Effector CD4-positive, alpha-beta T cell (primary cell): ENCODE data around the gene KIF21B.

Experiments
- DNase-seq: peaks from one replicate; pipeline ENCODE4 v3.0.0-alpha.2; 2020
- total RNA-seq: gene quantifications from one replicate; lab custom pipeline; 2026; lab: John Stamatoyannopoulos, UW

Gene KIF21B, protein sequence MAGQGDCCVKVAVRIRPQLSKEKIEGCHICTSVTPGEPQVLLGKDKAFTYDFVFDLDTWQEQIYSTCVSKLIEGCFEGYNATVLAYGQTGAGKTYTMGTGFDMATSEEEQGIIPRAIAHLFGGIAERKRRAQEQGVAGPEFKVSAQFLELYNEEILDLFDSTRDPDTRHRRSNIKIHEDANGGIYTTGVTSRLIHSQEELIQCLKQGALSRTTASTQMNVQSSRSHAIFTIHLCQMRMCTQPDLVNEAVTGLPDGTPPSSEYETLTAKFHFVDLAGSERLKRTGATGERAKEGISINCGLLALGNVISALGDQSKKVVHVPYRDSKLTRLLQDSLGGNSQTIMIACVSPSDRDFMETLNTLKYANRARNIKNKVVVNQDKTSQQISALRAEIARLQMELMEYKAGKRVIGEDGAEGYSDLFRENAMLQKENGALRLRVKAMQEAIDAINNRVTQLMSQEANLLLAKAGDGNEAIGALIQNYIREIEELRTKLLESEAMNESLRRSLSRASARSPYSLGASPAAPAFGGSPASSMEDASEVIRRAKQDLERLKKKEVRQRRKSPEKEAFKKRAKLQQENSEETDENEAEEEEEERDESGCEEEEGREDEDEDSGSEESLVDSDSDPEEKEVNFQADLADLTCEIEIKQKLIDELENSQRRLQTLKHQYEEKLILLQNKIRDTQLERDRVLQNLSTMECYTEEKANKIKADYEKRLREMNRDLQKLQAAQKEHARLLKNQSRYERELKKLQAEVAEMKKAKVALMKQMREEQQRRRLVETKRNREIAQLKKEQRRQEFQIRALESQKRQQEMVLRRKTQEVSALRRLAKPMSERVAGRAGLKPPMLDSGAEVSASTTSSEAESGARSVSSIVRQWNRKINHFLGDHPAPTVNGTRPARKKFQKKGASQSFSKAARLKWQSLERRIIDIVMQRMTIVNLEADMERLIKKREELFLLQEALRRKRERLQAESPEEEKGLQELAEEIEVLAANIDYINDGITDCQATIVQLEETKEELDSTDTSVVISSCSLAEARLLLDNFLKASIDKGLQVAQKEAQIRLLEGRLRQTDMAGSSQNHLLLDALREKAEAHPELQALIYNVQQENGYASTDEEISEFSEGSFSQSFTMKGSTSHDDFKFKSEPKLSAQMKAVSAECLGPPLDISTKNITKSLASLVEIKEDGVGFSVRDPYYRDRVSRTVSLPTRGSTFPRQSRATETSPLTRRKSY (N-terminal part only)
- total RNA-seq, result 365 reads per million, percentile 96 among the genes with 10 or more reads in this experiment

DNA sequence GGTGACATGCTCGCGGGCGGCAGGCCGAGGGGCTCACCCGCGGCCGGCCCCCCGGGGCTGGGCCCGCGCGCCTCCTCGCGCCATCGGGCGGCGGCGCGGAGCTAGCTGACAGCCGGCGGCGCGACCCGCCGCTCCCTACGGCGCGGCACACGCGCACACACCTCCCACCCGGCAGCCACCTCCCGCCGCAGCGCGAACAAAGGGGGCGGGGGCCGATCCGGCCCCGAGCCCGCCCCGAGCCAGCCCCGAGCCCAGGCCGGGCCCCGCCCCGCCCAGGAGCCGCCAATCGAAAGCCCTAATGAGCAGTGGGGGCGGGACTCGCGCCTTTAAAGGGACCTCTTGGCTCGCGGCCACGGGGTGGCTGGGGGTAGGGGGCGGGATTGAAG, at the start of gene KIF21B:
Gene KIF21B (minus strand): TSS at position 198 of the 386 bp plus-strand sequence. CDS start 331 bp downstream, outside the sequence.
- DNase-seq, result peak; percentile 87

DNA sequence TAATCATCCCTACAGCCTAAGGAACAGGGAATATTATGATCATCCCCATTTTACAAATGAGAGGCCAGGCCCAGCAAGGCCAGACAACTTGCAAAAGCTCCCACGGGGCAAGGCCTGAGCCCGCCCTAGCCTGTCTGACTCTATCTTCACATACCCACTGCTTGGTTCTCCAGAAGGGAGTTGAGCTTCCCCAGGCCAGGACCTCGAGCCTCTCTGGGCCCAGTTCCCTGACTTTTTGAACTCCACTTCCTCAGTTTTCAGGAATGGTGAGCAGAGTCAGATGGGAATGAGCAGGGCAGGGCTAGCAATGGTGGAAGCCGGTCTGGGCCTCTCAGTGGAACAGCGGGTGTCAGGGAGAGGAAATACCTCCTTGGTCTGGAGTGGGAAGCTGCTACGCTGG, 49.4 kb upstream of the KIF21B start:
- DNase-seq, result no peak

DNA sequence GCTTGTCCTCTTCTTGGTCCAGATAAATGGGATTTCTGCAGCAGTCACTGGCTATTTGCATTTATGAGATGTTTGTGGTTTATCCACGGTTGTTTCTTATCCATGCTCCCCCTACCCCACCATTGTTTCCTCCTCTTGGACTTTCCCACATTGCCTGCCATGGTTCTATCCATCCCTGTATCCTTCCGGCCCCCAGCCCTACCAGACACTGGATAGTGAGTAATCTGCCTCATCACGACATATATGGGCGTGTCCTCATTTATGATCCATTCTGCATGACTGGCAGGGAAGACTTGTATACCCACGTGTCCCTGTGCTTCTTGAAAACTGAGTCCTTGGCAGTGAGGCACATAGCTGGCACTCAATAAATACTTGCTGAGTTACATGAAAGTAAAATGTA, 48.6 kb upstream of the KIF21B start:
- DNase-seq, result no peak

DNA sequence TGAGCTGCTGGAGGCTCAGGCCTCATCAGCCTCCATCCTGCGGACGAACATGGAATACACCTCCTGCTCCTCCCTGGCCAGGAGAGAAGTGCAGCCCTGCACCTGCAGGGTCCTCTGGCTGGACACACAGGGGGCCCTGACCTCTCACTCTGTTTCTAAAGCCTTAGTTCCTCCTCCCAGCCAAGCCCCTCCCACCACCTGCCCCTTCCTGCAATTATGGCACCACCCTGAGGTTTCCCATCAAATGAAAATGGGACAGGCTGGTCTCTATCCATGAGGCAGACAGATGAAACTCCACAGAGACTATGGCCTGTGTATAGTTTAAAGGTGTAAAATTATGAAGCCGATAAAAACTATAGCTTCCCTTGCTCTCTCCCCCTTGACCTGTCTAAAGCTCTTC, 46.1 kb upstream of the KIF21B start:
- no peak for DNase-seq

DNA sequence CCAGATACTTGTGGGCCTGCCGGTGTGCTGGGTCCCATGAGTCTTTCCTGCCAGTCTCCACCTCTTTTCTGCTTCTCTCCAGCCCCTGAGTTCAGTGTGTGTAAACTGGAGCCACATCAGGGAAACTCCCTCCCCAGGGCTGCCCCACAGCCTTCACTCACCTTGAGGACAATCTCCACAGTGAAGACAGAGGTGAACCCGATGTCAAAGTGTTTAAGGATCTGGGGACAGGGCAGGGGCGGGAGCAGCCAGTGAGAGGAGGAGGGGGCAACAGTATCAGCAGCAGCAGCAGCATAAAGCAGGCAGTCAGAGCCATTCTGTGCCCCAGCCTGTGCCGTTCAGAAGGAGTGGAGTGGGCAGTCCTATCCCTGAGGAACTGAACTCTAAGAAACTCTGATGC, 45.5 kb upstream of the KIF21B start:
- DNase-seq, result no peak

DNA sequence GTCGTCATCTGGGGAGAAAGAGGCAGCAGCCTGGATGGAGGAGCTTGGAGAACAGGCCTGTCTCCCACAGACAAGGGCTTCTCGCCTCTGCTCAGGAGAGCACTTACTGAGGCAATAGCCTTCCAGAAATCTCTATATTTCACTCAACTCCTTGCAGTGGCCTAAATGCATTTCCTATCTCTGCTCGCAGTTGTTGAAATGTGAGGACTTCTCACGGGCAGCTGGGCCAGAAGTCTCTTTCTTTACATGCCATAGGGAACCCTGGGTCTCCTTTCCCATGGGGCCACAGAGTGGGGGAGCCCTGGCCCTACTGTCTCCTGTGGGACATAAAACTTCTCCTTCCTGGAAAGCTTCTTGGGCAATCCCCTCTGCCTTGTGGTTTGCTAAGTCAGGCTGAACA, 43.5 kb upstream of the KIF21B start:
- DNase-seq, result no peak

DNA sequence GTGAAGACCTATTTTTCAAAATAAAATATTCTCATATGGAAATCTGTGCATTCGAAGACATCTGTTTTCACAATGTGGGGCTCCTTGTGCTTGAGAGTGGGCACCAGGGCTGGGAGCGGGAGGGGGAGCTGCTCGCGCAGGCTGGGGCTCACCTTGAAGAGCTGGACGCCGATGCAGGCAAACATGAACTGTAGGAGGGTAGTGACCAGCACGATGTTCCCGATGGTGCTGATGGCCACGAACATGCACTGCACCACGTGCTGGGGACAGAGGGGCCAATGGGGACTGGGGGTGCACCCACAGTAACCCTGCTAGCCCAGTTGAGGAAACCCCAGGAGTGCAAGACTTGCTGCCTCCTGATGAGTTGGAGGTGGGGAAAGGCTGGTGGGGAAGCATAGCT, 42.2 kb upstream of the KIF21B start:
- DNase-seq, result no peak

DNA sequence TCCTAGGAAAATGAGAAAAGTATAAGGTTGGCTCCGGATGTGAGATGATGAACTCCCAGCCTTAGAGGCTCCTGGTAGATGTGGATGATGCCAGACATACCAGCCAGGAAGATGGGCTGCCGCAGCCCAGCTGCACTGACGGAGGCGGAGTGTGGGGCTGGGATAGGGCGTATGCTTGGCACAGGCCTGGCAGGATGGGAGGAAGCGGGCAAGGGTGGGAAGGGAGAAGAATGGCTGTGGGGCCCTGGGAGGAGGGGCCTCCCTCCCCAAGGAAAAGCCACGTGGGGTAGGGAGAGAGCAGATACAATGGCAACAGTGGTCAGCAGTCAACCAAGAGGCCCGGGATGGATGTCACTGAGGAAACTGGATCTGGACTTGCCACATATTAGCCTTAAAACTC, 41.3 kb upstream of the KIF21B start:
- no peak for DNase-seq

DNA sequence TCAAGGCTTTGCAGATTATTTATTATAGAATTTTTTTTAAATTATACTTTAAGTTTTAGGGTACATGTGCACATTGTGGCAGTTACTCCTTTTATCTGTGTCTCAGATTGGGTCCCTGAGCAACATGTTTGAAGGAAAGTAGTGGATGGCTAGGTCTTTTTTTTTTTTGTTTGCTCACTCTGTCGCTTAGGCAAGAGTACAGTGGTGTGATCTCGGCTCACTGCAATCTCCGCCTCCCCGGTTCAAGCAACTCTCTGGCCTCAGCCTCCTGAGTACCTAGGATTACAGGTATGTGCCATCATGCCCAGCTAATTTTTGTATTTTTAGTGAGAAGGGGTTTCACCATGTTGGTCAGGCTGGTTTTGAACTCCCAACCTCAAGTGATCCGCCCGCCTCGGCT, 39.6 kb upstream of the KIF21B start:
- no peak for DNase-seq

DNA sequence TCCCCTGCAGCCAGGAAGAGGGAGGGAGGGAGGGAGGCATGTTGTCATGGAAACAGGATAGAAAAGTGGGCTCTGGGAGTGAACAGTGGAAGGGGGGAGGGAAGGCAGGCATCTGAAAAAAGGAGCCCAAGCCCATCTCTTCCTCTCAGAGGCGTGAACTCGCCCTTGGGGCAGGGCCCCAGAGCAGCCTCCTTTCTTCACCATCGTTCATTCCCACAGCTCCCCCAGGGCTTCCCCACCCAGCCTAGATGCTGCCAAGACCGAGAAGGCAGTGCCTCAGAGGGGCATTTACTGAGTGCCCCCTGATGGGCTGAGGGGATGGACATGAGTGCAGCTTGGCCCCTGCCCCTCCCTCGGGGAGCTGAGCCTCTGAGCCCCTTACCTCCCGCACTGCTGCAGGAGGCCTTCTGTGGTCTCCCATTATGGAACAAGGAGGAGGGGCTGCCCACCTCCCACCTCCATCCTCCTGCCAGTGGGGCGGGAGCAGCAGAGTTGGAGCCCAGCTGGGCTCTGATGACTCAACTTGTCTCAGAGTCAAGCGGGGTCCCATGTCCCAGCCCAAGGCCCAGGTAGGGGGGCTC, 39.1 kb upstream of the KIF21B start:
- DNase-seq, result no peak

DNA sequence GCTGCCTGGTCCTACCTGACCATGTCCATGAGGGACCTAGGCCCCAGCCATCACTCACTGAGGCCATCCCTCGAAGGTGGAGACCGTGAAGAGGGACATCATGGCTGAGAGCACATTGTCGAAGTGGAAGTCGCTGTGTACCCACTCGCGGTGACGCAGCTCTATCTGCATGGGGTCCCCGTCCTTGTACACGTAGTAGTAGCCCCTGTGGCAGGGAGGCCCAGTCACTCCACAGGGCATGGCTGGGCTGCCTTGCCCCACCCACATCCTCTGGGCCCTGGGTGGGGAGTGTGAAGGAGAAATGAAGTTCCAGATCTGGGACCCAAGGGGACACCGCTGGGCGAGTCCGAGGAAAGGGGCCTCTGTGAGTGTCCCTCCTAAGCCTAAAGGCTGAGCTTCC, 38.4 kb upstream of the KIF21B start:
- no peak for DNase-seq

DNA sequence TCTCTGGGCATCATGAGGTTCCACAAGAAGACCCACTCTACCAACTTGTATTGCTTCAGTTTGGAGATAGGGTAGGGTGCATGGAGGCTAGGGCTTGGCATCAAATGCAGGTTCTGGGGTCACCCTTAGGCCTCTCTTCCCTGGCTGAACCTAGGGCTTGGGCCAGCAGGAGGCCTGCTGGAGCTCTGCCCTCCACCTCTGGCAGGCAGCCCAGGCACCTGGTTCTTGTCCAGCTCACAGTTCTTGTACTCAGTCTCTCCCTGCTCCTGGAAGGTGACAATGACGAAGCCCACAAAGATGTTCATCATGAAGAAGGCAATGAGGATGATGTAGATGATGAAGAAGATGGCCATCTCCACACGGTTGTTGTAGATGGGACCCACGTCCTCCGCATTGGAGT, 37.5 kb upstream of the KIF21B start:
- DNase-seq, result no peak

DNA sequence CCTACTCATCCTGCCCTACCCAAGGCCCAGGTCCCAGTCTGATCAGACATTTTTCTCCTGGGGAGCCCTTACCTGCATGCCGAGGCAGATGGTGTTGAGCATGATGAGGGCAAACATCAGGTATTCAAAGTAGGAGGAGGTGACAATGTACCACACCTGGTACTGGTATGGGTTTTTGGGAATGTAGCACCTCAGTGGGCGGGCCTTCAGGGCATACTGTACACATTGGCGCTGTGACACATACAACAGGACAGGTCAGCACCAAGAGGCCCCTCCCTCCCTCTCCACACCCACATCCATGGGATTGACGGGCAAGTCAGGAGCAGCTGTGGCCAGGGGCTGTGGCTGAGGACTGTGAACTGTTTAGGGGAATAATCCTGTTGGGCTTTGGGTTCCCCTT, 37.1 kb upstream of the KIF21B start:
- DNase-seq, result no peak

DNA sequence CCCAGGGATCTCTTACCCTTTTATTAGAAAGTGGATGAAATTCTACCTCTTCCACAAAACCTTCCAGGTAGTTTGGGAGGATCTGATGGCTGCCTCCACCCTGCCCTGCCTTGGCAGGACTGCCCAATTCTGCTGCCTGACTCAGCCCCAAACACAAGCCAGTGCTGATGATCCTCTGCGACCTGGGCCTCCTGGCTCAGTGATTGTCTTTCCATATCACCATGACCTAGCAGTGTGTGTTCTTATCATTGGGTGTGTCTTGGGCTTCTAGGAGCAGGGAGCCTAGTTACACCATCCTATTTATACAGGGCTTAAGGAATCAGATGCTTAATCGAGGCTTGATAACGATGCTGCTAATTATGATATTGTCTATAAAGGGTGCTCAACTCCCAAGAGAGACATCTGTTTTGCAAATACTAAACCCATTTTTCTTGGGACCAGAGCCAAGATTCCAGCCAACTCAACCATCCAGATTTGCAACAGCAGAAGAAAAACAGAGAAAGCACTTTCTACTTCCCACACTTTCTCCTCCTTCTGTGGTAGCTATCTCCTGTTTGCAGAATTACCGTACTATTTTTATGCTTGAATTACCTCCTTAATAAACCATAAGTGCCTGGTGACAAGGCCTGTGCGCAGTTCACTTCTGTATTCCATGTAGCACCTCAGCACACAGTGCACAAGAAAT, 36.5 kb upstream of the KIF21B start:
- no peak for DNase-seq

DNA sequence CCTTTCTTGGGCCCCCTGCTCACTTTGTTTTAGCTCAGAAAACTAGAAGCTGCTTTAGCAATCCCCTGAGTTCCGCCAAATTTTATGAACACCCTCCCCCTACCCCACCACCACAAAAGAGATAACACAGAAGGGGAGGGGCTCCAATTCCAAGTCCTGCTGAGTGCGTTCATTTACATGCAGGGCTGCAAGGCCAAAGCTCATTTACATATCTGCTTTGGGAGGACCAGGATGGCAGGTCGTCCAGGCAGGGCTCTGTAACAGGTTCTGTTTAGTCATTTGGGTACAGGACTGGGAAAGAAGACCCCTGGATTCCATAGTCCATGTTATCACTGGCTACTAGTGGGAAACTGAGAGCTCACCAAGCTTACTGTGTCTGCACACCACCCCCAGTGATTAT, 35.9 kb upstream of the KIF21B start:
- no peak for DNase-seq

DNA sequence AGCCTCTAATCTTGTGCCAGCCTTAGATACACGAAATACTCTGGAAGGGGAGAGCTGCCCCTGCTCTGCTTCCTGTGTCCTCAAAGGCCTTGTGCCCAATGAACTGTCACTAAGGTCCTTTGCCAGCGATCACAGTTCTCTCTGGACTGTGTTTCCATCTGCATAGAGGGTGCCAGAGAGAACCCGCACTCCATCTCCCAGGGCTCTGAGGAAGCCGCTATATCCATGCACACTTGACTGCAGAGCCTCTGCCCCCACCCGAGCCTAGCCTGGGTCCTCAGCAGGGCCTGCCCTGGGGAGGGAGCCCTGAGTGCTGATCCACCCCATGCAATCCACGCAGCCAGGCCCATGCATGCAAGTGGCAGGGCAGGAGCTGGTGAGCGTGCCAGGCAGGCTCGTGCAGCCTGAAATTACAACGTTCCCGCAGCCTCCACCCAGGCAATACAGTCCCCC, 30.6 kb upstream of the KIF21B start:
- DNase-seq, result no peak

DNA sequence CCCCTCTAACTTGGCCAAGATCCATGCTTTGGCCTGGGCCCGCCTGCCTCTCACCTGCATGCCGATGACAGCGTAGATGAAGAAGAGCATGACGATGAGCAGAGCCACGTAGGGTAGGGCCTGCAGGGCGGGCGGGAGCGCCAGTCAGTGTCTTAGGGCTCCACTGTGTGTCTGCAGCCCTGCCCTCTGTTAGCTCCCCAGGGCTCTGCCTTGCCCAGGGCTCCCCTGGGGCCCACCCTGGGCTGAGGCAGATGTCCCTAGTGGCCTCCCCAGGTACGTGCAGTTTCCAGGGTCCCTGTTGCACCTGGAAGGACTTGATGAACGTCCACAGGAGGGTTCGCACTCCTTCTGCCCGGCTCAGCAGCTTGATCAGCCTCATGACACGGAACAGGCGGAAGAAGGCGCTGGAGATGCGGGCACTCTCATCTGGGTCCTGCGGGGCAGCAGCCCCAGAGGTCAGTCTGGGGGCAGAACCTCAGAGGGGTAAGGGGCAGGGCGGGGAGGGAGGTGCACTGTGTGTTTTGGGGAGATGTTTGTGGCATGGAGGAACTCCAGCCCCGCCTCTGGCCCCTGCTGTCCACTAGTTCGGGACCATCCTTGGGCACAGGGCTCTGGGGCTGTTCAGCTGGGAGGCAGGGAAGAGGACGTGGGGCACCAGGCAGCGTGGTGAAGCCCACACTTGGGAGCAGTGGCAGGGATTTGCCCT, 29.8 kb upstream of the KIF21B start:
- DNase-seq, result no peak

DNA sequence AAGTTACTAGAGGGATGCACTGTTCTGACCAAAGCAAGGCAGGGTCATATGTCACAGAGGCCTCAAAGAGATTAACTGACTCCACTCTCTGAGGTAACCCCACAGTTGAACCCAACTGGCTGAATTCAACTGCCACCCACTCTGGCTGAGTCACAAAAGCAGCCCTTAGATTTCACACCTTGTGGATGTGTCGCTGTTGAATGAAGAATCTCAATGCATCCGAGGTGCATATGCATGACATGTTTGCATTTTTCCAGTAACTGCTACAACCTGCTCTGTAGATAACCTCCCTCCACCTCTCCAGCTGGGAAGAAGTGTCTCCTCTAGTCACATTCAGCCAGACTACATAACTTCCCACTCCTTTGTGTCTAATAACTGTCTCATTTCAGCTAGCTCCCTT, 27.9 kb upstream of the KIF21B start:
- DNase-seq, result no peak

DNA sequence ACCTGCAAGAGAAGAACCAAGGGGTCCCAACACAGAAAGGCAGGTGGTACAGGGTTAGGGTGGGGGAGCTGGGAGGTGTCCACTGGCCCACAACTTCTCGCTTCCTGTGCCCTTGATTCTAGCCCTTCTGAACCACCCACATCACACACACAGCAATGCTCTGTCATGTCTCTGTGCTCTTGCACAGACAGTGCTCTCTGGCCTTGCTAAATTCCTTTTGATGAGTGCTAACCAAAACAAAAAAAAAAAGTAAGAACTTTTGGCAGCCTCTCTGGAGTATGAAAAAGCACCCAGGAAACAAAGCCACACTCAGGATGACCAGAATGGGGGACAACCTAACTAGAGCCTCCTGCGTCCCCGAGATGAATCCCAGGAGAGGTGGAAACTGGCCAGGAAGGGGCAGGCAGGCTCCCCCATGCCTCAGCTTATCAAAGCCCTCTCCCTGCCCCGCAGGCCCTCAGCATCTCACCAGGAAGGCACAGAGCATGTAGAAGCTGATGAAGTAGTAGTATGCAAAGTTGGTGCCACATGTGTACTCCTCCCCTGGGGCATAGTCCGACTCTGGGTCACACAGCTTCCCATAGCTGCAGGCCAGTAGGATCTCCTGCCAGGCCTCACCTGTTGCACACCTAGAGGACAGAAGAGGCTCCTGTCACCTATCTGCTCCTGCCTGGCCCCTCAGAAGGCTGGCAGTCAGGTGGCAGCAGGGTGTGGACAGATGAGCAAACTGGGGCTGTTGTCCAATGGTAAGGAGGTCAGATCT, 27.2 kb upstream of the KIF21B start:
- no peak for DNase-seq

DNA sequence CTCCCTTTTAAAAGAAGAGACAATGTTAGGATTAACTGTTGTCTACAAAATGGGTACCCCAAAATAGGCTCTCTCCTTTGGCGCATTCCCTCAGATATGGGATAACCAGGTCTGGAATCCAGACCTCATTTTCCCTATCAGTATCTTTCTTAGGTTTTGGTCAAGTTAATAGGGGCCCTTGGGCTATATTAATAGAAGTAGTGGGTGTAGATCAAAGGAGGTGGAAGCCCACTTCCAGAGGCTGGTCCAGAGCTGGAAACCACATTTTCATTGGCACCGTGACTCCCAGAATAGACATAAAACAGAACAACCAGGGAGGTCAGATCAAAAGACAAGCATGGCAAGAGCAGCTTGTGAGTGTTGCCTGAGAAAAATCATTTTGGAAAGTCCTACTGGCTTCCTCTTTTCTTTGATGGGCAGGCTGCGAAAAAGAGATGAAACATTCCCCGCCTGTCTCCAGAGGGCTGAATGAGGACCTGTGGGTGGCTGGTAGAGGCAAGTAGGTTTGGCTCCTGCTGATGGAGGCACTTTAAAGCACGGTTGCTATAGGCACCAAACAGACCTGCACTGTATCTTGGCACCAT, 25.8 kb upstream of the KIF21B start:
- no peak for DNase-seq
